ENCODE results near the gene KY.

DNA sequence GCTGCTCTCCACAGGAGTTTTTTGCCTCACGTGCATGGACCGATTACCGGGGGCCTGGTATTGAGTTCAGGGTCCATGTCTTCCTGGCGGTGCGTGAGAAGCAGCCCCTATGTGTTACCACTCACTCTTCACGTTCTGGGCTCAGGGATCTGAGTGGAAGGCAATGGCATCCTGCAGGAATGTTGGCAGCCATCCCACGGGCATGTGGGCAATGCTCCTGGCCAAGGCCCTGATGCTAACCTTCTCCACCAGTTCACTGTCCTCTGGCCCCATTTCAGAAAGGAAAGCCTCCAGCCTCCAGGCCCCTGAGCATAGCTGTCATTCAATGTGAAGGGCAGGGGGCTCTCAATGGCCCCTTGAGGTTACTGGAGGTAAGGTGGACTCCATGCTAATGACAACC lies 43.0 kb upstream of the KY start:
- no peak for TF ChIP-seq POLR2A (IDR thresholded peaks at IDR 0.05)
- TF ChIP-seq, protein P1, sequence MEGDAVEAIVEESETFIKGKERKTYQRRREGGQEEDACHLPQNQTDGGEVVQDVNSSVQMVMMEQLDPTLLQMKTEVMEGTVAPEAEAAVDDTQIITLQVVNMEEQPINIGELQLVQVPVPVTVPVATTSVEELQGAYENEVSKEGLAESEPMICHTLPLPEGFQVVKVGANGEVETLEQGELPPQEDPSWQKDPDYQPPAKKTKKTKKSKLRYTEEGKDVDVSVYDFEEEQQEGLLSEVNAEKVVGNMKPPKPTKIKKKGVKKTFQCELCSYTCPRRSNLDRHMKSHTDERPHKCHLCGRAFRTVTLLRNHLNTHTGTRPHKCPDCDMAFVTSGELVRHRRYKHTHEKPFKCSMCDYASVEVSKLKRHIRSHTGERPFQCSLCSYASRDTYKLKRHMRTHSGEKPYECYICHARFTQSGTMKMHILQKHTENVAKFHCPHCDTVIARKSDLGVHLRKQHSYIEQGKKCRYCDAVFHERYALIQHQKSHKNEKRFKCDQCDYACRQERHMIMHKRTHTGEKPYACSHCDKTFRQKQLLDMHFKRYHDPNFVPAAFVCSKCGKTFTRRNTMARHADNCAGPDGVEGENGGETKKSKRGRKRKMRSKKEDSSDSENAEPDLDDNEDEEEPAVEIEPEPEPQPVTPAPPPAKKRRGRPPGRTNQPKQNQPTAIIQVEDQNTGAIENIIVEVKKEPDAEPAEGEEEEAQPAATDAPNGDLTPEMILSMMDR (IDR thresholded peaks at IDR 0.05): no peak
